HEK293T (cell line): ENCODE data around the gene ZMAT5.

ENCODE experiments used
- BHLHE40 ChIP-seq: fragments of 450-650 bp; IDR thresholded peaks from 2 replicates; pipeline ENCODE4 v1.6.1; 2016; ENCODE audit warnings: mild to moderate bottlenecking, moderate library complexity, borderline replicate concordance
- ELF4 ChIP-seq: fragments of 450-650 bp; IDR thresholded peaks from 2 replicates; pipeline ENCODE4 v1.6.1; 2017; ENCODE audit warnings: antibody characterized with exemption
- FOXK2 ChIP-seq: fragments of 450-650 bp; IDR thresholded peaks from 2 replicates; pipeline ENCODE4 v1.6.1; 2016; ENCODE audit warnings: mild to moderate bottlenecking
- PKNOX1 ChIP-seq: fragments of 450-650 bp; IDR thresholded peaks from 2 replicates; pipeline ENCODE4 v1.6.1; 2016
- SP1 ChIP-seq: fragments of 450-650 bp; IDR thresholded peaks from 2 replicates; pipeline ENCODE4 v1.6.1; 2017

GRCh38 chr22:29744902-29745301, 21.9 kb downstream of the ZMAT5 start:
- TF ChIP-seq BHLHE40 (no peak), PKNOX1 (no peak), FOXK2 (no peak), ELF4 (no peak), SP1 (no peak)
